DND-41 (cell line): Measurements from ENCODE around the gene ABCA2.

Source experiments
- ATAC-seq: fragments of 200-7000 bp; cut with Tn5 transposase; 3 replicates; pipeline ENCODE4 v1.9.1; 2021; ENCODE audit warnings: low read depth; ENCODE audit not compliant: insufficient read depth
- DNase-seq: peaks from one replicate; pipeline ENCODE4 v3.0.0-alpha.2; 2020
- H2AFZ ChIP-seq: 2 replicates; pipeline ENCODE4 v1.6.0; 2012; ENCODE audit warnings: low read depth, low read length
- H3K27ac ChIP-seq: 2 replicates; pipeline ENCODE4 v1.5.1; 2012; ENCODE audit warnings: low read length, inconsistent platforms
- H3K27me3 ChIP-seq: fragments of 200-600 bp; sonication (generic); 2 replicates; pipeline ENCODE4 v1.6.0; 2012; ENCODE audit warnings: low read length, mild to moderate bottlenecking, inconsistent platforms; ENCODE audit not compliant: insufficient read depth, poor library complexity
- H3K36me3 ChIP-seq: 2 replicates; pipeline ENCODE4 v1.5.1; 2012; ENCODE audit warnings: low read length, inconsistent platforms; ENCODE audit not compliant: insufficient read depth
- H3K4me1 ChIP-seq: 2 replicates; pipeline ENCODE4 v1.5.1; 2012; ENCODE audit warnings: mild to moderate bottlenecking, low read length; ENCODE audit not compliant: insufficient read depth
- H3K4me2 ChIP-seq: 2 replicates; pipeline ENCODE4 v1.6.0; 2012; ENCODE audit warnings: mild to moderate bottlenecking, moderate library complexity, low read length, inconsistent platforms; ENCODE audit not compliant: insufficient read depth
- H3K4me3 ChIP-seq, 2 experiments: fragments of 200-600 bp in 1 of 2; shearing (Covaris generic) in 1 of 2; 2 replicates each; pipeline ENCODE4 v1.5.1; 2012 to 2016; ENCODE audit warnings: inconsistent platforms in 2 of 2, low read length in 2 of 2, mild to moderate bottlenecking in 2 of 2, low read depth in 1 of 2, moderate library complexity in 1 of 2
- H3K79me2 ChIP-seq: 2 replicates; pipeline ENCODE4 v1.6.0; 2012; ENCODE audit warnings: low read length, inconsistent platforms; ENCODE audit not compliant: insufficient read depth
- H3K9ac ChIP-seq: 2 replicates; pipeline ENCODE4 v1.6.0; 2012; ENCODE audit warnings: low read depth, mild to moderate bottlenecking, inconsistent platforms, low read length, moderate library complexity
- H3K9me3 ChIP-seq: 2 replicates; pipeline ENCODE4 v1.5.1; 2012; ENCODE audit warnings: low read length, moderate library complexity, mild to moderate bottlenecking, inconsistent platforms; ENCODE audit not compliant: insufficient read depth, severe bottlenecking
- H4K20me1 ChIP-seq: 2 replicates; pipeline ENCODE4 v1.6.0; 2012; ENCODE audit warnings: low read length; ENCODE audit not compliant: insufficient read depth
- EZH2 ChIP-seq: IDR thresholded peaks from 3 replicates; pipeline ENCODE4 v1.6.1; 2012; ENCODE audit warnings: borderline replicate concordance, low read depth, mild to moderate bottlenecking, moderate library complexity, low read length, inconsistent platforms; ENCODE audit not compliant: severe bottlenecking
- TF ChIP-seq, protein P1 (sequence below): IDR thresholded peaks from 2 replicates; pipeline ENCODE4 v1.5.1; 2012; ENCODE audit warnings: borderline replicate concordance, low read length, moderate library complexity, mild to moderate bottlenecking; ENCODE audit not compliant: poor library complexity, severe bottlenecking; ENCODE audit errors: extremely low read depth

The ABCA2 gene

DNA sequence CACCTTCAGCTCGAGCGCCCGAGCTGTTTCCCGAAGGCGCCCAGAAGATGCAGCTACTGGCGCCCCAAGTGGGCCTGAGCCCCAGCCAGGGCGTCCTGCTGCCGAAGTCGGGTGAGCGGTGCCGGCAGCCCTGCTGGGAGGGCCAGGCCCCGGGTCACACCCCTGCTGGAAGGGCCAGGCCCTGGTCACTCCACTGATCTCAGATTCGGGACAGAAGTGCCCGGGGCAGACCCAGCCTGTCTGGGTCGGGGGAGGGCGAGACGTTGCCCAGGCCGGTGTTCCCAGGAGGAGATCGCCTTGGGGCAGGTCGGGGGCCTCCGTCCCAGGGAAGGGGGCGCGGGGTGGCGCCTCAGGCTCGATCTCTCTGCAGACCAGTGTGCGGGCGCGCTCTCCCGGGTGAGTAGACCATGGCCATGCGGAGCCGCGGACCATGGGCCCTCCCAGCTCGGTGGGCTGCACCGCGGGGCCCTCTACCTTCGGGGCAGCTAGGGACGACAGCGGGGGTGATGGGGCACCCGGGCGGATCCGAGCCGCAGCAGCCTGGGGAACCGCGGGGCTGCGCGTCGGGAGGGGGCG is 42.9 kb downstream of the ABCA2 start:
- no peaks in the 10 kb centered on the region for H4K20me1 ChIP-seq
- no peak overlapping the region for H3K4me3 ChIP-seq
- DNase-seq (no peak), ATAC-seq (no peak)
- no peaks in the 10 kb centered on the region for H3K4me1 ChIP-seq
- no peak overlapping the region for H2AFZ ChIP-seq
- H3K9ac ChIP-seq = no peak overlapping the region
- no peaks in the 10 kb centered on the region for H3K27me3 ChIP-seq
- H3K27ac ChIP-seq = no peak overlapping the region
- no peaks in the 10 kb centered on the region for H3K9me3 ChIP-seq
- TF ChIP-seq EZH2 = no peak
- TF ChIP-seq, protein P1, sequence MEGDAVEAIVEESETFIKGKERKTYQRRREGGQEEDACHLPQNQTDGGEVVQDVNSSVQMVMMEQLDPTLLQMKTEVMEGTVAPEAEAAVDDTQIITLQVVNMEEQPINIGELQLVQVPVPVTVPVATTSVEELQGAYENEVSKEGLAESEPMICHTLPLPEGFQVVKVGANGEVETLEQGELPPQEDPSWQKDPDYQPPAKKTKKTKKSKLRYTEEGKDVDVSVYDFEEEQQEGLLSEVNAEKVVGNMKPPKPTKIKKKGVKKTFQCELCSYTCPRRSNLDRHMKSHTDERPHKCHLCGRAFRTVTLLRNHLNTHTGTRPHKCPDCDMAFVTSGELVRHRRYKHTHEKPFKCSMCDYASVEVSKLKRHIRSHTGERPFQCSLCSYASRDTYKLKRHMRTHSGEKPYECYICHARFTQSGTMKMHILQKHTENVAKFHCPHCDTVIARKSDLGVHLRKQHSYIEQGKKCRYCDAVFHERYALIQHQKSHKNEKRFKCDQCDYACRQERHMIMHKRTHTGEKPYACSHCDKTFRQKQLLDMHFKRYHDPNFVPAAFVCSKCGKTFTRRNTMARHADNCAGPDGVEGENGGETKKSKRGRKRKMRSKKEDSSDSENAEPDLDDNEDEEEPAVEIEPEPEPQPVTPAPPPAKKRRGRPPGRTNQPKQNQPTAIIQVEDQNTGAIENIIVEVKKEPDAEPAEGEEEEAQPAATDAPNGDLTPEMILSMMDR = no peak
- H3K79me2 ChIP-seq = no peaks in the 10 kb centered on the region
- no peaks in the 10 kb centered on the region for H3K36me3 ChIP-seq
- no peak overlapping the region for H3K4me2 ChIP-seq

DNA sequence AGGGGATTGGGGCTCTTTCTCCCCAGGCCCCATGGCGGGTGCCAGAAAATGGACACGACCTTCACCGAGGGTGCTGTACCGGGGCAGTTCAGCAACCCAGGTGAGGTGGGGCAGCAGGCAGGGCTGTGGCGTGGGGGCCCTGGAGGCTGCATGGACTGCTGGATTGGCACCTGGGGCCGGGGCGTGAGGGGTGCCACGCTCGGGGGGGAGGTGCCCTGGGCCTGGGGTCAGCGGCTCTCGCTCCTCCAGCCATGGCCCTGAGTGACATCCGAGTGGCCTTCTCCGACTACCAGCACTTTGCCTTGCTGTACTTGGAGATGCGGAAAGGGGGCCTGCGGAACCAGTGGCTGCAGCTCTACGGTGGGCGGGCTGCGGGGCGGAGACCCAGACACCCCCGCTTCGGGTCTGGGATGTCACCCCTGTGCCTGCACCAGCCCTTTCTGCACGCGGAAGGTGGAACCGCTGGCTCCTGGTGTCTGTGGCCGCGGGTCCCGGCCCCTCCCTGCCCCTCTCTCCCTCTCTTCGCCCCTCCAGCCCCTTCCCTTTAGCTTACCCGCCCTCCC is 43.5 kb downstream of the ABCA2 start:
- ATAC-seq (no peak), DNase-seq (no peak)
- Histone ChIP-seq H3K27ac (no peak overlapping the region), H3K9ac (no peak overlapping the region), H3K9me3 (no peaks in the 10 kb centered on the region), H4K20me1 (no peaks in the 10 kb centered on the region), H3K27me3 (no peaks in the 10 kb centered on the region), H3K4me2 (no peak overlapping the region), H3K4me3 (no peak overlapping the region), H3K36me3 (no peaks in the 10 kb centered on the region), H2AFZ (no peak overlapping the region), H3K79me2 (no peaks in the 10 kb centered on the region), H3K4me1 (no peaks in the 10 kb centered on the region)
- TF ChIP-seq EZH2 = no peak
- TF ChIP-seq, protein P1 = no peak

DNA sequence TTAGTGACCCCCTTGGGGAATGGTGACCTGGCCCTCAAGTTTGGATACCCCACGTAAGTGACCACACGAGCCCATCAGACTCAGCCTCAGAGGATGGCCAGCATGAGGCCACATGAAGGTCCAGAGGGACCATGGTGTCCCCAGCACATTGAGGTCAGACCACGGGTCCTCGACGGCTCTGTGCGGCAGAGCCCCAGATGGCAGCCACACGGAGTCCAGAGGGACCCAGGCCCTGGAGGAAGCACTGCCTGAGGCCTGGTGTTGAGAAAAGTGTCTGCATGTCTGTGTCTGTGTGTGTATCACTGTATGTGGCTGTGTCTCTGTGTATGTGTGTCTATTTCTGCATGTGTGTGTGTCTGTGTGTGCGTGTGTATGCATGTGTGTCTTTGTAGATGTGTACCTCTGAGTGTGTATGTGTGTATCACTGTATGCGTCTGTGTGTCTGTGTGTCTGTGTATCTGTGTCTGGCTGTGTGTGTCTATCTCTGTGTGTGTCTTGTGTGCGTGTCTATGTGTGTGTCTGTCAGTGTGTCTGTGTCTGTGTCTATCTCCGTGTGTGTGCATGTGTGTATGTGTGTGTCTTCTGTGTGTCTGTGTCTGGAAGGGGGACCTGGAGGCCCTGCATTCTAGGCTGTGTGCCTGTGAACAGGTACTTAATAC is 44.3 kb downstream of the ABCA2 start:
- Histone ChIP-seq H3K79me2 (no peaks in the 10 kb centered on the region), H3K4me2 (no peak overlapping the region), H3K36me3 (no peaks in the 10 kb centered on the region), H3K27me3 (no peaks in the 10 kb centered on the region), H3K27ac (no peak overlapping the region), H3K4me3 (no peak overlapping the region), H3K9me3 (no peaks in the 10 kb centered on the region), H3K4me1 (no peaks in the 10 kb centered on the region), H4K20me1 (no peaks in the 10 kb centered on the region), H3K9ac (no peak overlapping the region), H2AFZ (no peak overlapping the region)
- ATAC-seq (no peak), DNase-seq (no peak)
- TF ChIP-seq, protein P1 = no peak
- no peak for TF ChIP-seq EZH2
